ENCODE results near the gene TMEM106C. TPM values are rescaled to one million over a fixed set of nuclear protein-coding genes. Genes with fewer than 3 reads are reported as not detected.

The TMEM106C gene
- total RNA-seq, 1 experiment from 2014 or later = 50.0 TPM

- H3K36me3 Mint-ChIP-seq (ENCODE audit: insufficient read depth, unreplicated experiment) = no peaks in the 10 kb centered on the region
- H3K27ac Mint-ChIP-seq (ENCODE audit: low read depth, unreplicated experiment) = no peak overlapping the region
- no TSS peak for BruUV-seq (replicated peaks)
- H3K9me3 Mint-ChIP-seq (ENCODE audit: unreplicated experiment) = no peaks in the 10 kb centered on the region
- CTCF ChIA-PET = interaction anchor here (1.2 kb wide), 1 partner anchor 14 kb away, joined by 3 read pairs; no protein-coding TSS in a partner anchor
- no peaks in the 10 kb centered on the region for H3K4me1 Mint-ChIP-seq (ENCODE audit: insufficient read depth, unreplicated experiment)
- intact Hi-C loops (cut with micrococcal nuclease) = no loop called here
- H3K4me3 Mint-ChIP-seq (ENCODE audit: unreplicated experiment) = no peak overlapping the region
- POLR2A ChIA-PET = no interaction called here
- no peak for DNase-seq (ENCODE audit: unreplicated experiment)
- H3K27me3 Mint-ChIP-seq (ENCODE audit: insufficient read depth, unreplicated experiment) = peaks cover 10% of the 10 kb centered on the region
- TF ChIP-seq CTCF (IDR thresholded peaks at IDR 0.05; ENCODE audit: unreplicated experiment) = no peak
Measured at GRCh38 chr12:47992776-47993175, 29.4 kb downstream of the TMEM106C start.

- TF ChIP-seq CTCF (IDR thresholded peaks at IDR 0.05; ENCODE audit: unreplicated experiment) = no peak
- H3K27ac Mint-ChIP-seq (ENCODE audit: low read depth, unreplicated experiment) = no peak overlapping the region
- H3K27me3 Mint-ChIP-seq (ENCODE audit: insufficient read depth, unreplicated experiment) = peaks cover 16% of the 10 kb centered on the region
- H3K4me3 Mint-ChIP-seq (ENCODE audit: unreplicated experiment) = no peak overlapping the region
- no TSS peak for BruUV-seq (replicated peaks)
- no peaks in the 10 kb centered on the region for H3K4me1 Mint-ChIP-seq (ENCODE audit: insufficient read depth, unreplicated experiment)
- DNase-seq (ENCODE audit: unreplicated experiment) = no peak
- intact Hi-C loops (cut with micrococcal nuclease) = no loop called here
- no peaks in the 10 kb centered on the region for H3K9me3 Mint-ChIP-seq (ENCODE audit: unreplicated experiment)
- ChIA-PET CTCF (interaction anchor here (0.6 kb wide), 1 partner anchor 88 kb away, joined by 3 read pairs; no protein-coding TSS in a partner anchor), POLR2A (no interaction called here)
- H3K36me3 Mint-ChIP-seq (ENCODE audit: insufficient read depth, unreplicated experiment) = no peaks in the 10 kb centered on the region
Measured at GRCh38 chr12:47993491-47993890, 30.1 kb downstream of the TMEM106C start.

GRCh38 chr12:47995981-47996401, 32.6 kb downstream of the TMEM106C start:
- H3K4me1 Mint-ChIP-seq (ENCODE audit: insufficient read depth, unreplicated experiment) = peaks cover 1% of the 10 kb centered on the region
- no peak overlapping the region for H3K27ac Mint-ChIP-seq (ENCODE audit: low read depth, unreplicated experiment)
- CTCF ChIA-PET = interaction anchor here (0.6 kb wide), 1 partner anchor 126 kb away, joined by 3 read pairs; no protein-coding TSS in a partner anchor
- intact Hi-C loops (cut with micrococcal nuclease) = no loop called here
- H3K36me3 Mint-ChIP-seq (ENCODE audit: insufficient read depth, unreplicated experiment) = no peaks in the 10 kb centered on the region
- no peak for TF ChIP-seq CTCF (IDR thresholded peaks at IDR 0.05; ENCODE audit: unreplicated experiment)
- no peaks in the 10 kb centered on the region for H3K9me3 Mint-ChIP-seq (ENCODE audit: unreplicated experiment)
- H3K4me3 Mint-ChIP-seq (ENCODE audit: unreplicated experiment) = no peak overlapping the region
- POLR2A ChIA-PET = no interaction called here
- BruUV-seq (replicated peaks) = no TSS peak
- H3K27me3 Mint-ChIP-seq (ENCODE audit: insufficient read depth, unreplicated experiment) = peaks cover 28% of the 10 kb centered on the region
- DNase-seq (ENCODE audit: unreplicated experiment) = no peak

- POLR2A ChIA-PET = interaction anchor here (1.0 kb wide), 1 partner anchor 122 kb away, joined by 3 read pairs; the partner anchor contains the start of gene PFKM
- no peak for TF ChIP-seq CTCF (IDR thresholded peaks at IDR 0.05; ENCODE audit: unreplicated experiment)
- no TSS peak for BruUV-seq (replicated peaks)
- CTCF ChIA-PET = no interaction called here
- H3K4me1 Mint-ChIP-seq (ENCODE audit: insufficient read depth, unreplicated experiment) = peaks cover 5% of the 10 kb centered on the region
- no peak overlapping the region for H3K27ac Mint-ChIP-seq (ENCODE audit: low read depth, unreplicated experiment)
- H3K4me3 Mint-ChIP-seq (ENCODE audit: unreplicated experiment) = no peak overlapping the region
- H3K9me3 Mint-ChIP-seq (ENCODE audit: unreplicated experiment) = no peaks in the 10 kb centered on the region
- peaks cover 34% of the 10 kb centered on the region for H3K27me3 Mint-ChIP-seq (ENCODE audit: insufficient read depth, unreplicated experiment)
- H3K36me3 Mint-ChIP-seq (ENCODE audit: insufficient read depth, unreplicated experiment) = no peaks in the 10 kb centered on the region
- DNase-seq (ENCODE audit: unreplicated experiment) = no peak
- intact Hi-C loops (cut with micrococcal nuclease) = no loop called here
Measured at GRCh38 chr12:47997321-47997720, 33.9 kb downstream of the TMEM106C start.

Measured in MCF 10A (cell line).